Tibial artery (tissue), 4 donors: ENCODE data around the gene GGPS1.
A peak's percentile ranks its signal among the peaks of the same experiment; 100 is the strongest.

ENCODE experiments used
- DNase-seq, 2 donors: peaks; one replicate each; pipeline ENCODE4 v3.0.0-alpha.2; 2019
- H3K27ac ChIP-seq, 2 donors: fragments of 200-600 bp; sonication (generic) in 1 of 2; 1 replicate in 1 of 2; 2 replicates in 1 of 2; pipeline ENCODE4 v1.5.1; 2018 to 2019; ENCODE audit warnings: mild to moderate bottlenecking in 1 of 2
- H3K27me3 ChIP-seq, 2 donors: fragments of 200-600 bp; sonication (generic) in 1 of 2; one replicate each; pipeline versions ENCODE4 v1.5.1 to v1.6.0; 2016 to 2019
- H3K36me3 ChIP-seq, 3 donors: fragments of 200-600 bp; sonication (generic) in 2 of 3; one replicate each; pipeline ENCODE4 v1.5.1; 2016 to 2019; ENCODE audit warnings: mild to moderate bottlenecking in 2 of 3
- H3K4me1 ChIP-seq, 4 donors: fragments of 200-600 bp; sonication (generic) in 2 of 4; 1 replicate in 3 of 4; 2 replicates in 1 of 4; pipeline ENCODE4 v1.5.1; 2016 to 2019
- H3K4me3 ChIP-seq, 2 donors: fragments of 200-600 bp; sonication (generic) in 1 of 2; 1 replicate in 1 of 2; 2 replicates in 1 of 2; pipeline ENCODE4 v1.5.1; 2018 to 2019; ENCODE audit warnings: mild to moderate bottlenecking in 2 of 2
- H3K9me3 ChIP-seq, 3 donors: fragments of 200-600 bp; sonication (generic) in 1 of 3; one replicate each; pipeline ENCODE4 v1.5.1; 2016 to 2019
- intact Hi-C: fragments of 100-400 bp; cut with DNase I; formaldehyde crosslinking; loops from one replicate; pipeline ENCODE4 v1.15.0; 2023; ENCODE audit warnings: low total_unique reads
- TF ChIP-seq, protein P1 (sequence below), 2 experiments: fragments of 200-600 bp in 1 of 2; fragments of 450-650 bp in 1 of 2; IDR thresholded peaks; one replicate each; pipeline ENCODE4 v1.5.1; 2017 to 2019; ENCODE audit warnings: antibody characterized with exemption in 2 of 2, mild to moderate bottlenecking in 1 of 2, moderate library complexity in 1 of 2

GGPS1 gene

DNA sequence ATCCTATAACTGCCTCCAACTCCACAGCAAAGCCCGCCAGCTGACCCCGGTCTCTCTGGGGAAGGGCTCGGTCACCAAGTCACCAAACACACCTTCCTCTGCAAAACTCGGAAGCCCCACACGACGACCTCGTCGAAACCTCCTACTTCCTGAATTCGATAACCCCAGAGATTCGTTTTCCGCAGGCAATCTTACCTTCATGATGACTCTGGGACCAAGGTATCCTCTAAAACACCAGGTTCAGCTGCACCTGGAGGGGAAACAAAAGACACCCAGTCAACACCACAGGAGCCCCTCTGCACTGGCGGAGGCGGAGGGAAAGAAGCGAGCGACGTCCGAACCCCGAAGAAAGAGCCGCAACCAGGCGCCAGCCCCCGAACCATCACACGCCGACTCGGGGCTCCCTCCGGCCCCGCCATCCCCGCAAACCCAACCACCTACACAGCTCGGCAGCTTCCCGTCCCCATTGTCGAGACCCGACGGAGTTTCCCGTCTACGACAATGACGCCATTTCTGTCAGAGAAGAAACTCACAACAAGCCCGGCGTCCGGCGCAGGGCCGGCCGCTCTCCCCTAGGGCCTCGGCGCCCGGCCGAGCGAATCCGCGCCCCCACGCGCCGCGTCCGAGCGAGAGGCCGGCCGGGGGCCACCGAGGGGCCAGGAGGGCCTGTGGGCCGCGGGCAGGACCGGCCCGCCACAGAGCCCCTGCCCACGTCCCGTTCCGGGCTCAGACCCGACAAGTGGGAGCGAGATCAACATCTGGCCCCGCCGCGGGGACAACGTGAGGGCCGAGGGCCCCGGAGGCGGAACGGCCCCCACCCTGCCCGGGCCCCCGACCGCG lies 1.4 kb upstream of the GGPS1 start:
- Histone ChIP-seq H3K4me3 (peak overlapping the region; percentile 77 to 98), H3K36me3 (peaks cover 0 to 9% (median 0%) of the 10 kb centered on the region in 3 donors), H3K4me1 (peaks cover 0 to 72% (median 59%) of the 10 kb centered on the region in 4 donors), H3K27ac (peak overlapping the region; percentile 96), H3K9me3 (no peaks in the 10 kb centered on the region), H3K27me3 (no peaks in the 10 kb centered on the region)
- TF ChIP-seq, protein P1, sequence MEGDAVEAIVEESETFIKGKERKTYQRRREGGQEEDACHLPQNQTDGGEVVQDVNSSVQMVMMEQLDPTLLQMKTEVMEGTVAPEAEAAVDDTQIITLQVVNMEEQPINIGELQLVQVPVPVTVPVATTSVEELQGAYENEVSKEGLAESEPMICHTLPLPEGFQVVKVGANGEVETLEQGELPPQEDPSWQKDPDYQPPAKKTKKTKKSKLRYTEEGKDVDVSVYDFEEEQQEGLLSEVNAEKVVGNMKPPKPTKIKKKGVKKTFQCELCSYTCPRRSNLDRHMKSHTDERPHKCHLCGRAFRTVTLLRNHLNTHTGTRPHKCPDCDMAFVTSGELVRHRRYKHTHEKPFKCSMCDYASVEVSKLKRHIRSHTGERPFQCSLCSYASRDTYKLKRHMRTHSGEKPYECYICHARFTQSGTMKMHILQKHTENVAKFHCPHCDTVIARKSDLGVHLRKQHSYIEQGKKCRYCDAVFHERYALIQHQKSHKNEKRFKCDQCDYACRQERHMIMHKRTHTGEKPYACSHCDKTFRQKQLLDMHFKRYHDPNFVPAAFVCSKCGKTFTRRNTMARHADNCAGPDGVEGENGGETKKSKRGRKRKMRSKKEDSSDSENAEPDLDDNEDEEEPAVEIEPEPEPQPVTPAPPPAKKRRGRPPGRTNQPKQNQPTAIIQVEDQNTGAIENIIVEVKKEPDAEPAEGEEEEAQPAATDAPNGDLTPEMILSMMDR (IDR thresholded peaks at IDR 0.05) = no peak
- peak; percentile 37 to 72 for DNase-seq
- intact Hi-C loops = loop anchor here (2.0 to 10.0 kb wide), 3 partner anchors 40 to 90 kb away; partner anchors contain the start of gene TBCE

- peak within 1 kb of the TSS; percentile 77 to 98 for H3K4me3 ChIP-seq
- no peaks in the 10 kb centered on the region for H3K27me3 ChIP-seq
- H3K36me3 ChIP-seq = peaks cover 0 to 7% (median 0%) of the 10 kb centered on the region in 3 donors
- peaks cover 0 to 71% (median 58%) of the 10 kb centered on the region in 4 donors for H3K4me1 ChIP-seq
- no peak for DNase-seq
- peak within 1 kb of the TSS; percentile 96 for H3K27ac ChIP-seq
- H3K9me3 ChIP-seq = no peaks in the 10 kb centered on the region
- TF ChIP-seq, protein P1 (IDR thresholded peaks at IDR 0.05) = peak in 1 of 2 experiments; percentile 24
- intact Hi-C loops = loop anchor here (2.0 to 10.0 kb wide), 3 partner anchors 39 to 89 kb away; partner anchors contain the start of gene TBCE
These were observed 655 bp upstream of the GGPS1 start, which contains the start of gene ARID4B for GRCh38 chr1:235327559-235328270. TSS of gene ARID4B (minus strand) at chr1:235328179. CDS start at chr1:235326919, 1,260 bp downstream.

GRCh38 chr1:235329139-235329902 lies 951 bp downstream of the GGPS1 start:
- peak overlapping the region; percentile 87 to 96 for H3K27ac ChIP-seq
- no peaks in the 10 kb centered on the region for H3K9me3 ChIP-seq
- peaks cover 0 to 55% (median 48%) of the 10 kb centered on the region in 4 donors for H3K4me1 ChIP-seq
- intact Hi-C loops = loop anchor here (10.0 kb wide), 1 partner anchor 75 kb away; no protein-coding TSS in a partner anchor
- peak overlapping the region; percentile 77 to 98 for H3K4me3 ChIP-seq
- no peaks in the 10 kb centered on the region for H3K27me3 ChIP-seq
- H3K36me3 ChIP-seq = peaks cover 0 to 7% (median 0%) of the 10 kb centered on the region in 3 donors
- TF ChIP-seq, protein P1 (IDR thresholded peaks at IDR 0.05) = no peak
- no peak for DNase-seq

DNA sequence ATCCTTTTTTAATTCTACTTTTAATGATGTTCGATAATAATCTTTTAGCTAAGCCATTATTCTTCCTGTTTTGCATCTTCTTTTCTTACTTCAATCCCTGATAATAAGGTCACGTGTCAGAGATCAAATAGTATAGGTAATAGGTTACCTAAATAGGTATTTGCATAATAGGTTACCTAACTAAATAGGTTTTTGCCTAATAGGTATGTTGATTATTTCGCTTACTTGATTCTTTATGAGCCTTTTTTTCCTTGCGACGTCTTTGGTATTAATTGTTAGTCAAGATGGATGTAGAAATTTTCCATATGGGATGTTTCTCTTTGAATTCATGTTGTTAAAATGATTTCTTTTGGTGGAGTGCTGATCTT lies 2.5 kb downstream of the GGPS1 start:
- TF ChIP-seq, protein P1 (IDR thresholded peaks at IDR 0.05) = no peak
- H3K27ac ChIP-seq = peak overlapping the region in 1 of 2 donors; percentile 87
- peaks cover 0 to 40% (median 36%) of the 10 kb centered on the region in 4 donors for H3K4me1 ChIP-seq
- intact Hi-C loops = no loop called here
- H3K36me3 ChIP-seq = peaks cover 0 to 10% (median 7%) of the 10 kb centered on the region in 3 donors
- H3K27me3 ChIP-seq = no peaks in the 10 kb centered on the region
- DNase-seq = no peak
- H3K9me3 ChIP-seq = no peaks in the 10 kb centered on the region
- no peak overlapping the region for H3K4me3 ChIP-seq

GRCh38 chr1:235331401-235331800 lies 3.0 kb downstream of the GGPS1 start:
- H3K4me1 ChIP-seq = peaks cover 0 to 35% (median 31%) of the 10 kb centered on the region in 4 donors
- no peak for DNase-seq
- intact Hi-C loops = no loop called here
- H3K4me3 ChIP-seq = no peak overlapping the region
- H3K9me3 ChIP-seq = no peaks in the 10 kb centered on the region
- peaks cover 0 to 13% (median 12%) of the 10 kb centered on the region in 3 donors for H3K36me3 ChIP-seq
- no peak overlapping the region for H3K27ac ChIP-seq
- TF ChIP-seq, protein P1 (IDR thresholded peaks at IDR 0.05) = no peak
- H3K27me3 ChIP-seq = no peaks in the 10 kb centered on the region
